Measurements from ENCODE around the gene NPW.
A peak's percentile ranks its signal among the peaks of the same experiment; 100 is the strongest.

NPW gene

DNA sequence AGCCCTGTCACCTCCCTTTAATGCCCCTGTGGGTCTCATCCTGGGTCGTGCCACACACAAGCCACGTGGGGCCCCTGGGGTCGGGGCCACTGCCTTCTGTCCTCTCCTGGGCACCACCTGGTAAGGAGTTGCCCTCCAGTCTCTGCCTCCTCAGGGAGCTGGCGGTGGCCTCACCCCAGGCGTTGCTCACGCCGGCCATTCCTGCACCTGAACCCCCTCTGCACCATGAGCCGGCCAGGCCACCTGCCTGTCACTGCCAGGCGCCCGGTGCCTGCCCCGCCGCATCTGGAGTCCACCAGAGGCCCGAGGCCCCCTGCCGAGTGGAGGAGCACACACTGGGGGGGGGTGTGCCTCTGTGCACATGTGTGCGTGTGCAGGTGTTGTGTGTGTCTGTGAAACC lies 17.5 kb downstream of the NPW start:
- DNase-seq (ENCODE audit: low read depth), result no peak

DNA sequence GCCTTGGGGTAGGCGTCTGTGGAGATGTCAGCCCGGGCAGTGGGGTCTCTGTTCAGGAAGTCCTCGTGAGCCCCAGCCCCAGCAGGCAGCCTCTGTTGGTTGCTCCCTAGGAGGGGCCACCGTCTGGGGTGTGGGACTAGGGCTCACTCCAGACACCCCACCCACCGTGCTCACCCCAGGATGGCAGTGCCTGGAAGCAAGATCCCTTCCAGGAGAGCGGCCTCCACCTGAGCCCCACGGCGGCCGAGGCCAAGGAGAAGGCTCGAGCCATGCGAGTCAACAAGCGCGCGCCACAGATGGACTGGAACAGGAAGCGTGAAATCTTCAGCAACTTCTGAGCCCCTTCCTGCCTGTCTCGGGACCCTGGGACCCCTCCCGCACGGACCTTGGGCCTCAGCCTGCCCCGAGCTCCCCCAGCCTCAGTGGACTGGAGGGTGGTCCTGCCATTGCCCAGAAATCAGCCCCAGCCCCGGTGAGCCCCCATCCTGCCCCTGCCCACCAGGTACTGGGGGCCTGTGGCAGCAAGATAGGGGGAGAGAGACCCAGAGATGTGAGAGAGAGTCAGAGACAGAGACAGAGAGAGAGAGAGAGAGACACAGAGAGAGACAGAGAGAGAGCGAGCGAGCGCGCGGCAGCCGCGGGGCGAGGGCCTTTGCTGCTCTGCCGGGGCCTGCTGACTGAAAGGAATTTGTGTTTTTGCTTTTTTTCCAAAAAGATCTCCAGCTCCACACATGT lies 18.2 kb downstream of the NPW start:
- DNase-seq (ENCODE audit: low read depth), result no peak

DNA sequence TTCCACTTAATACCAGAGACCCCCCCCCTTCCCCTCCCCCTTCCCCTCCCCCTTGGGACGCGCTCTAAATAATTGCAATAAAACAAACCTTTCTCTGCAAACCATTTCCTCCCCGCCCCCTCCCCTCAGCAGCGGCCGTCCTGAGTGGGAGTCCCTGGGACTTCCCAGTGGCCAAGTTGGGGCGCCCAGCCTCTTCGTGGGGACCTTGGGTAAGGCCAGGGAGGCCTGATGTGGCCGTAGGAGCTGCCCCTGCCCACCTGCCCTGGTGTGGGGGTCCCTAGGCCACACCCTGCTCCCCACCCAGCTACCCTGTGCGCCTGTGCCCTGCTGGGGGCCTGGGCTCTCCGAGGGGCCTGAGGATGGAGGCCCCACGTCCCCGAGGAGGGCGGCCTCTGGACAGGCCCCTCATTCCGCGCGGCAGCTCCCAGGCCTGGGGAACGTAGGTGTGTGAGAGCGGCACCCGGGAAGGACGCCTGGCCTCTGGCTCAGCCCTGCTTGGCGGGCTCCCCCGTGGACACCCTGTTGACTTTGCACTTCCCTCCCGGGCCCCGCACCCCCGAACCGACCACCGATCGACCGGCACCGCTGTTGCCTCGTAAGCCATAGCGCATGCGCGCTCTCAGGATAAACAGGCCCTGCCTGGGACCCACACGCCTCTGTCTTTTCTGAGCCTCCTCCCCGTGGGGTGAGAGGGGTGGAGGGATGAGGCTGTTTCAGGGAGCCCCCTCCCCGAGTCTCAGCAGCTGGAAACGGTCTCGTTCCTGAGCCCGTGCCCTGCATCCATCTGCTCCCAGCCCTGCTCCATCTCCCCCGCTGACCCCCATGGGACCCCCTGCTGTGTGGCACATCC lies 19.0 kb downstream of the NPW start:
- DNase-seq (ENCODE audit: low read depth), result no peak

DNA sequence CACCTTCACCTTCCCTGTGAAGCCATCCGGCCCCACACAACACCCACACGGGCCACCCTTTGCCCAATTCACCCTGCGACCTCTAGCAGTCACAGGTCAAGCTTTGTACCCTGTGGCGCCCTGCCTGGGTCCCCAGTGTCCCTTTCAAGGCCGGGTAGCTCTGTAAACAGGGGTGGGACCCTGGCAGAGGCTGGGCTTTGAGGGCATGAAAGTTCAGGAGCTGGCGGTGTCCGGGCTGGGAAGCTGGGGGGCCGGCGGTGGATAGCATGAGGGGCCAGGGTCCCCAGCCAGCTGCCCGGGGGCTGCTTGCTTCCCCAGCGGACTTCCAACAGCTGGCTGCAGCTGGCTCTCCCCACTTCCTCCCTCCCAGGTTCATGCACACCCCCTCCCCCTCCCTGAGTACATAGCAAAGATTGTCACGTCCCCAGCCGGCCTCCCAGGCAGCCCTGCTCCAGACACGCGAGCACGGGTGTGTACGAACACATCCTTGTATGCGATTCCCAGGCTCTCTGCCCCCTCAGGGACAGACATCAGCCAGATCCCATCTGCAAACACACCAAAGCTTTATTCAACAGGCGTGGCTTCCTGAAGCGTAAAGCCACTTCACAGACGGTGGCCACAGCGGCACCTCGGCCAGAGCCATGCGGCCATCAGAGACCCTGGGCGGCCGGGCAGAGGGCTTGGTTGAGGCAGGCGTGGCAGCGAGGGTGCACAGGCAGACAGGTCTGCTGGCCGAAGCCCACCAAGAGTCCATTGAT lies 19.9 kb downstream of the NPW start:
- no peak for DNase-seq (ENCODE audit: low read depth)

DNA sequence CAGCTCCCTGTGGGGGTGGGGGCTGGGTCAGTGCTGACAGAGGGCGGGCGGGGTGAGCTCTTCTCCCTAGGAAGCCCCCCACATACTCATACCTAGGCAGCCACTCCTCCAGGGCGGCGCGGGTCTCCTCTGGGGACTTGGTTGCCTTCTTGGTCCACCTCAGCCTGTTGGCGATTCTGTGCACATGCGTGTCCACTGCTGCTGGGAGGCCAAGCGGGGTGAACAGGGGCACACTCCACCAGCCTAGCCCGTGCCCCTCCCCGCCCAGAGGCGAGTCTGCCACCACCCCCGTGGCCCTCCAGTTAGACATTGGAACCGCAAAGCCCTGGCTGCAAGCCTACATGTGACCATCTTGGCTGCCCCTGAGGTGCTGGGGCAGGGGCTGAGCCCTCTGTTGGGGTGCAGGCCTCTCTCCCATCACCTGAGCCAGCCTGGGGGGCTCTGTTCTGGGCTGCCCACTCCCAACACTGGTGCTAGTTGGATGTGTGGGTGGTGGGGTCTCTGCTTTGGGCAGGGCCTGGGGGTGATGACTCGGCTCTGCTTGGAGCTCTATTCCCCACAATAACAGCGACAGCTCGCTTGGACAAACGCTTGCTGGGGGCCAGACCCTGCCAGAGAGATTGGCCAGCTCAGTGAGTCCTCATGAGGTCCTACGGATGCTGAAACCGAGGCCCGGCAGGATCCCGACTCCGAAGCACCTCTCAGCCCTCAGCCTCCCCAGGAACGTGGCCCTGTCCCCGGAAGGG lies 20.6 kb downstream of the NPW start:
- no peak for DNase-seq (ENCODE audit: low read depth)

DNA sequence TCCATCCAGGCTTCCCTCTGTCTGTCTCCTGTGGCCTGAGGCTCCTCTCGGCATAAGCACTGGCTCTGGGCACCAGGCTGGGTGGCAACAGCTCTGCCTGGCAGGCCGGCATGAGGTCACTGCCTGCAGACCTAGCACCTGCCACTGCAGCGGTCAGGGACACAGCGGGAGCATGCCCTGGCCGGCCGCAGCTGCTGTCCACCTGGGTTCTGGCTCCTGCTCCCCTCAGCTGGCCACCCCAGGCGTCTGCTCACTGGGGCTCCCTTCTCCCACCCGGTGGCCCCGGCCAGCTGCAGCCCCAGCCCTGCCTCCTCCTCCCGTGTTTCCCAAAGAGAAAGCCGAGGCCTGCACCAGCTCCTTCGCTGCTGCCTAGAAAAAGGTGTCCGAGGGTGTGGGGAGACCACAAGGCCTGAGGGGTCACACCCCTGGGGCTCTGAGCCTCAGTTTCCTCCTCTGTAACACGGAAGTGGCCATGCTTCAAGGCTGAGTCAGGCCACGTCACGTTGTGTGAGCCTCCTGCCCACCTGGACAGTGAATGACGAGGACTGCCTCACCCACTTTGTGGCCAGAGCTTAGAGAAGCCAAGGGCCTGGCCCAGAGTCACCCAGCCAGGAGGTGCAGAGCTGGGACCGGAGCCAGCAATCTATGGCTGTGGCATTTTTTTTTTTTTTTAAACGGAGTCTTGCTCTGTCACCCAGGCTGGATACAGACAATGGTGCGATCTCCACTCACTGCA lies 21.4 kb downstream of the NPW start:
- DNase-seq (ENCODE audit: low read depth), result no peak

DNA sequence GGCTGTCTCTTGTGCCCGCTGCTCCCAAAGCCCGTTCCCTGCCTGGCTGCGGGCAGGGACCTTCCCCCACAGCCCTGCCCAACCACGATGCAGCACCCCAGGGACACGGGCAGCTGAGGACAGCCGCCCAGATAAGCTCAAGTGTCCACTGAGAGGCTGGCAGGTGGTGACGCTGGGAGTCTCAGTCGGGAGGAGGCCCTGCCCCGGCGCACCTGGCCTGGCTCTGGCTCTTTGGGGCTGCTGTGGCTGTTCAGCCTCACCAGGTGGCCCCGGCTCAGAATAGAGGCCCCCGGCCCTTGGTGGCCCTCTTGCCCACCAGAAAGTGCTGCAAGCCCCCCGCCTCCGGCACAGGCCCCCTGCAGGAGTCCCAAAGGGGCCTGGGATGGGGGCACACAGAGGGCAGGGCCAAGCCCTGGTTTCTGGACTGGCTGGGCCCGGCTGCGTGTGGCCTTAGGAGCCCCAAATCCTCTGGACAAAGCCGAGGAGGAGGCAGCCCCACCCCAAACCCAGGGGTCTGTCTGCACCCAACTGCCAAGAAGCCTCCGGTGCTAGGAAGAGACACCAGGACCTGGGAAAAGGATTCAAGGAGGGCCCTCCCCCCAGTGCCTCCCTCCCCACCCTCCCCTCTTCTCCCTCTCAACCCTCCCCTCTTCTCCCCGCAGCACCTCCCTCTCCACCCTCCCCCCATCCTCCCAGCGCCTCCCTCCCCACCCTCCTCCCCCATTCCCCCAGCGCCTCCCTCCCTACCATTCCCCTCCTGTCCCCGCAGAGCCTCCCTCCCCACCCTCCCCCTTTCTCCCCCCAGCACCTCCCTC lies 22.8 kb downstream of the NPW start:
- no peak for DNase-seq (ENCODE audit: low read depth)

DNA sequence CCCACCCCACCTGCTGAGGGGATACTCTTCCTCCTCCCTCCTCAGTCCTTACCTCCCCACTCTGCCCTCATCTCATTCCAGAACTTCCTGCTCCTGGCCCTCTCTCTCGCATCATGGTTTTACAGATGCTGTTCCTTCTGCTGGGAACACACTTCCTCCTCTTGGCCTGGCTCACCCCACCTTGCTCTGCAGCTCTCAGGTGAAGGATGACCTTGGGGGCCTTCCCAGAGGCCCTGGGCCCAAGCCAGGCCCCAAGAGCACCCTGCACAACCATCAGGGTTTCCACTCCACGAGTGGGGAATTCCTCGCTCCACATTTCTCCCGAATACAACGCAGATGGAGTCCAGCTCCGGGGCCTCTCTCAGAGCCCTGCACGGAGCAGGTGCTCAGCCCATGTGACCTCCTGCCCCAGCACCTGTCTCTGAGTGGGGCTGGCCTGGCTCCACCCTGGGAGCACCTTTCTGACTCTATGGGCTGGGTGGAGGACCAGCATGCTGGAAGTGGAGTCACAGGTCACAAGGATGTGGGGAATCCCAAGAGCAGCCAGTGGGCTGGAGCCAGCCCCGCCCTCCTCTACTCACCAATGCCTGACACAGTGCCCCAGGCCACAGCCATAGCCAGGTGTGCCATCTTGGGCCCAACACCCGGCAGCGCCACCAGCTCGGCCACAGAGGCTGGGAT lies 23.5 kb downstream of the NPW start:
- no peak for DNase-seq (ENCODE audit: low read depth)

DNA sequence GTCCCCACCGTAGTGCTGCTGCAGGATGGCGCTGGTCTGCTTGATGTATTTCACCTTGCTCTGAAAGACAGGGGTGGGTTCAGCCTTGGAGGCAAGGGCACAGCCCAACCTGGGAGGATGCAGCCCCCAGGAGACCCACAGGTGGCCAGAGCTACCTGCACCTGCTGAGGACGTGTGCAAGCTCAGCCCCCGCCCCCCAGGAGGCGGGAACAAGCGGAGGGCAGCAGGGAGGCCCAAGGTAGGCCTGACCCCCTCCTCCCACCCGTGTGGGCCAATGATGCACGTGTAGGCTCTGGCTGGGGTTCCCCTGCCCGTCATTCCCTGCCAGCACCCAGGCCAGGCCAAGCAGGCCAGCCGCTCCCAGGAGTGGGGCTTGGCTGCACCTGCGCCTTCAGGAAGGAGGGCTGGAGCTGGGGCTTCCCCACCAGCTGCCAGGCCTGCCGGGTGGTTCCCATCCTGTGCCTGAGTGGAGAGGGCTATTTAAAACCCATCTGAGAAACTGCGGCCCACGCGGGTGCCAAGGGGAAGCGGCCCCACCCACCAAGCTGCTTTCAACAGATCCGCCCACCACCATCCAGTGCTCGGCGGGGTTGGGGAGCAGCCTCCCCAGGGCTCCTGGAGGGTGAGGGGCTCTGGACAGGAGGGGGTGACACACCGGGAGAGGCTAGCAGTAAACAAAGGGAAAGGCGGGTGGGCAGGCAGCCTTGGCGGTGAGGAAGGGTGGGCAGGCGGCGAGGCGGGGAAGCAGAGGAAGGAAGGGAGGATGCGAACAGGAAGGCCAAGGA lies 24.3 kb downstream of the NPW start:
- no peak for DNase-seq (ENCODE audit: low read depth)

DNA sequence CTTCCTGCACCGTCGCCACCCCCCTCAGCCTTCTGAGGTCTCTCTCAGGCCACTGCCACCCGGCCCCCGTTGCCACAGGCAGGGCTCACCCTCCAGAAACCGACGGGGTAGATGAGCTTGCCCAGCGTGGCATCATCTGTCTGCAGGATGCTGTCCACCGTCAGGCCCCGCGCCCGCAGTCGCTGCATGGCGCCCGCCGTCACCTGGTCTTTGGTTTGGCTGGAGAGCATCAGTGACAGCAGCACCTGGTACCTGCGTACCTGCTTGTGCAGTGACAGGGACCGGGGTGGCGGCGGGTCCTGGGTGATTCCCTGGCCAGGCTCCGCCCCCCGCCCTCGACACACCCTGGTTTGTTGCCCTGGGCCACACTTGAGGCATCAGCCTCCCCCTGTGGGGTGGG lies 25.0 kb downstream of the NPW start:
- DNase-seq (ENCODE audit: low read depth), result no peak

DNA sequence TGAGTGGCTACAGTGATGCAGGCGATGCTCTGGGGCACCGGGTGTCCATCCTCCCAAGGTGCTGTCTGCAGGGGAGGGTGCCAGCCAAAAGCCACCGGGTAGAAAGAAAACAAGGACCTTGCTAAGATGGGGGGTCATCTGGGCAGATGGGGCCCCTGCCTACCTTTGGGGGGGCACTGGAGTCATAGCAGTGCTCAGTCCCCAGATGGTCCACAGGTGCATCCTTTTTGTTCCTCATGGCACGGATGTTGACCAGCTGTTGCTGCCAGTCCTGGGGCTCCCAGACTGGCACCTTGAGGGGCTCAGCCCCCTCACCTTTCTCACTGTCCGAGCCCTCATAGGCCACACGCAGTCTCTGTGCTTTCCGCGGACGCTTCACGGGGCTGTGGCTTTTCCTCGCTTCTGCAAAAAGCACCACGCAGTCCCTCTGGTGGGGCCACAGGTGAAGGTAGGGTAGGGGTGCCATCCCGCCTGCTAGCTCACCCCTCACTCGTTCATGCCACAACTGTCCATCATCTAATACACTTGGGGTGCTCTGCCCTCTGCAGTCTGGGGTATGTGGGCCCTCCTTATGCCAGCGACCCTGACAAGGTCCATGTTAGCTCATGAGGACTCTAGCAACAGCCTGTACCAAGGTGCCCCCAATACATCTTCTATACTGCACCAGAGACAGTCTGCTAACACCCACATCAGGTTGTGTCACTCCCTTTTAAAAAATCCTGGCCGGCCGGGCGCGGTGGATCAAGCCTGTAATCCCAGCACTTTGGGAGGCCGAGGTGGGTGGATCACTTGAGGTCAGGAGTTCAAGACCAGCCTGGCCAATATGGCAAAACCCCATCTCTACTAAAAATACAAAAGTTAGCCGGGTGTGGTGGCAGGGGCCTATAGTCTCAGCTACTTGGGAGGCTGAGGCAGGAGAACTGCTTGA lies 26.6 kb downstream of the NPW start:
- DNase-seq (ENCODE audit: low read depth), result no peak

DNA sequence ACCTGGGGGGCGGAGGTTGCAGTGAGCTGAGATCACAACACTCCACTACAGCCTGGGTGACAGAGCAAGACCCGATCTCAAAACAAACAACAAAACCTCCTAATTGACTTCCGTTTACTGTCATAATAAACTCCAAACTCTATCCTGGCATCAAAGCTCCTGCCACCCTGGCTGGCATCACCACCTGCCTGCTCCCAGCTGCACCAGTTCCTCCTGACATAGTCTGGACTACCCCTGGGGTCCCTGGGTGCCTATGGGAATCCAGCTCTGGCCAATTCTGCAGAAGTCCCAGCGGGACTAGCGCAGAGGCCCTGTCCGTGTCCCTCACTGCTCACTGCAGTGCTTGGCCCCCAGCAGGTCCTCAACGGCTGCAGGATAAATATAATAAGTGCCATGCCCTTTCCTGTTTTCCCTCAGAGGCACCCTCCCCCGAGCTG lies 27.3 kb downstream of the NPW start:
- no peak for DNase-seq (ENCODE audit: low read depth)

DNA sequence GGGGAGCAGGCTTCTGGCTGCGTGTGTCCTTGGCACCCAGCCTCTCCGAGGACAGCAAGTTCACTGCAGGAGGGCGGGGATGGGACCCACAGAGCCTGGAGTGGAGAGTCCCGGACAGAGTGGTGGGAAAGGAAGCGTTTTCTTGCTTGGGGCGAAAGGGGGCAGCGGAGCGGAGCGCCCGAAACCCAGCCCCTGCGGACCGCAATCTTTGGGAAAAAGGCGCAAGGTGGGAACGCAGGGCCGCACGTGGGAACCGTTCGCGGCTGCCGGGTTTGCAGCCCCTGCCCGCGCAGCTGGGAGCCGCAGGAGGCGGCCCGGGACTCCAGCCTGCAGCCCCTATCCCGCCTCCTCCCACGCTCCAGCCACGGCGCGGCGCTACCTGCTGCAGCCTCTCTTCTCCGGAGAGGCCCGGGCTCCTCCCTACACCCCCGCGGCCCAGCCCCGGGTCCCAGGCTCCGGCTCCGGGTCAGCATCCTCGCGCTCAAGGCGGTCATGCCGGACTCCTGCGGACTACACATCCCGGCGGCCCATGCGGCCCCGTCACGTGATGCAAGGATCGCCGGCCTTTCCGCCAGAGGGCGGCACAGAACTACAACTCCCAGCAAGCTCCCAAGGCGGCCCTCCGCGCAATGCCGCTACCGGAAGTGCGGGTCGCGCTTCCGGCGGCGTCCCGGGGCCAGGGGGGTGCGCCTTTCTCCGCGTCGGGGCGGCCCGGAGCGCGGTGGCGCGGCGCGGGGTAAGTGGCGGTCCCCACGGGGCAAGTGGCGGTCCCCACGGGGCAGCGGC lies 27.9 kb downstream of the NPW start, which contains the start of the genes NTHL1 and TSC2:
TSS of gene NTHL1 (minus strand) at position 505 of the 786 bp plus-strand sequence. CDS start at position 494, 11 bp downstream.
TSS of gene TSC2 (plus strand) at position 656 of the 786 bp plus-strand sequence. CDS start 631 bp downstream, outside the sequence.
- DNase-seq (ENCODE audit: low read depth), result peak; percentile 77

DNA sequence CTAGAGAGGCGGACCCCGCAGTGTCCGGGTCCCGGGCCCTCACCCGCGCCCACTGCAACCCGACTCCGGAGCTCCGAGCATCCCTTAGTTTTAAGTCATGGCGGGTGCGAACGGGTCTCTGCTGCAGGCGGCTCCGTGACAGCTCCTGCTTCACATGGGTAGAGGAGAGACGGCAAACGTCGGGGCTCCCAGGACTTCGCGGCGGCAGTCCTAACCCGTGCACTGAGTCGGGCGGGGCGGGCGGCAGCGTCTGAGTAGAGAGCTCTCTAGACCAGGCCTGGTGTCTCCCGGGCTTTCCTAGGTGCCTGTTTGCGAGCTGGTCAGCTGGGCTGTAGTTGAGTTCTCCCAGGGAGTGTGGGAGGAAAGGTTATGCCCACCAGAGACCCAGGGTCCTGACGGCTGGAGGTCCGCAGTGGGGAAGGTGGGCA lies 28.5 kb downstream of the NPW start:
- no peak for DNase-seq (ENCODE audit: low read depth)

DNA sequence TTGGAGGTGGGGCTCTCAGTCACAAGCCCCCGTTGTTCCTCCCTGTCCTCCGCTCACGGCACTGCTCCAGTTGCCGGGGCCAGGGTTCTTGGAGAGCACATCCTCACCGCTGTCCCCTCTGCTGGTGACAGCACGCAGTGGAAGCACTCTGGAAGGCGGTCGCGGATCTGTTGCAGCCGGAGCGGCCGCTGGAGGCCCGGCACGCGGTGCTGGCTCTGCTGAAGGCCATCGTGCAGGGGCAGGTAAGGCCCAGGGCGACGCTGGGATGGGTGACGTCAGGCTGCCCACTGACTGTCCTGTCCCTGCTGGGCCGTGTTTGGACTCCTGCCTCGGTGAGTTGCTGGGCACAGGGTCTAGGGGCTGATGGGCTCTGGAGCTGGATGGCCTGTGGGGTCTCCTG lies 33.6 kb downstream of the NPW start:
- no peak for DNase-seq (ENCODE audit: low read depth)

DNA sequence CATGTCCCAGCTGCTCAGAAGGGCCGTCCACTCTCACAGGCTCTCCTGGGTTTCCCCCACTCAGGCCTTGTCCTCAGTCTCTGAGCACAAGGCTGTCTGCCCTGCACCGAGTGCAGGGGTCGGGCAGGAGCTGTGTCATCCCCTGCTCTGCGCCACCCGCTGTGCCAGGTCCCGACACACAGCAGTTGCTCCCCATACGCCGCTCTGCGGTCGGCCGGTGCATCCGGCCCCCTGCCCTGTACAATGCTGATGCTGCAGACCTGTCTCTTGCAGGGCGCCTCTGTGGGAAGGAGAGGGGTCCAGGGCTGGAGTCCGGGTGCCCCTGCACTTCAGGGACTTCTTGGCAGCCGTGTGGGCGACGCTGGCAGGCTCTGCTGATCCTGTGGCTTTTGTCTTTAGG lies 34.3 kb downstream of the NPW start:
- no peak for DNase-seq (ENCODE audit: low read depth)
